NCI-H1417 treated with DMSO at 0.1 percent for 48 hours (cell line): ENCODE data around the gene PDE4D.

Source experiments
- DNase-seq: peaks from one replicate; lab custom pipeline; 2025; lab: John Stamatoyannopoulos, UW

Gene PDE4D

GRCh38 chr5:59893429-59894227 is at the start of gene PDE4D:
Gene PDE4D (minus strand): TSS chr5:59893726.
- no peak for DNase-seq

- no peak for DNase-seq
Observed at GRCh38 chr5:59937633-59938032, 44.1 kb upstream of the PDE4D start.

DNA sequence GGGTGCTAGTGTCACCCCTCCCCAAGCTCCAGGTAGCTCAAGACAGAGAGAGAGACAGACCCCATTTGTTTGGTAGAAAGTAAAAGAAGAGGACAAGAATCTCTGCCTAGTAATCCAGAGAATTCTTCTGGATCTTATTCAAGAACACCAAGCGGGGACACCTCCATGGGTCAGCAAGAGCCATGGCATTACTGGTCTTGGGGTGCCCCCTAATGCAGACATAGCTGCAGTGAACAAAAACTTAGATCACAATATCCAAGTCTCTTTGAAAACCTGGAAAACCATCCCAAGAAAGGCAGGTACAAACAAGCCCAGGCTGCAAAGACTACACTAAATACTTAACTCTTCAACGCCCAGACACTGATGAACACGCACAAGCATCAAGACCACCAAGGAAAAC is 29.9 kb upstream of the PDE4D start:
- no peak for DNase-seq

DNA sequence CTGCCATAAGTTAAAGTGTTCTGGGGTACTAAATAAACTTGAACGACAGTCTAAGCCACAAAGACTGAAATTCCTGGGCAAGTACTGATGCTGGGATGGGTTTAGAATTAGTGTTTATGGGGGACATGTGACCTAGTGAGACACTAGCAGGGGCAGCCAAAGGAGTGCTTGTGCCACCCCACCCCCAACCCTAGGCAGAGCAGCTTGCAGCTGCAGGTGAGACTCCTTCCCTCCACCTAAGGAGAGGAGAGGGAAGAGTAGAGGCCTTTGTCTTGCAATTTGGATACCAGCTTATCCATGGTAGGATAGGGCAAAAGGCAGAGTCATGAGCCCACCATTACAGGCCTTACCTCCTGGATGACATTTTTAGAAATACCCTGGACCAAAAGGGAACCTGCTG is 28.7 kb upstream of the PDE4D start:
- no peak for DNase-seq

DNA sequence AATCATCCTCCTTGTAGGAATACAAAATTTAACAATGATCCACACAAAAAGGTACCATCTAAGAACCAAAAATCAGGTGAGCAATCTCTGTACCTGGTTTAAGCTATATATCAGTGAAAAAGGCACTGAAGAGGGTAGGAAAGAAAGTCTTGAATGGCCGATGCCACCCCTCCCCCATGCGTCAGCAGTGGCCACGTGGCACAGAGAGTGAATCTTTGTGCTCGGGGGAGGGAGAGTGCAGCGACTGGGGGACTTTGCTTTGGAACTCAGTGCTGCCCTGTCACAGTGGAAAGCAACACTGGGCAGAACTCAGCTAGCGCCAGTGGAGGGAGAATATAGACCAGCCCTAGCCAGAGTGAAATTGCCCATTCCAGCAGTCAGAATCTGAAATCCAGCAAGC is 28.3 kb upstream of the PDE4D start:
- no peak for DNase-seq

DNA sequence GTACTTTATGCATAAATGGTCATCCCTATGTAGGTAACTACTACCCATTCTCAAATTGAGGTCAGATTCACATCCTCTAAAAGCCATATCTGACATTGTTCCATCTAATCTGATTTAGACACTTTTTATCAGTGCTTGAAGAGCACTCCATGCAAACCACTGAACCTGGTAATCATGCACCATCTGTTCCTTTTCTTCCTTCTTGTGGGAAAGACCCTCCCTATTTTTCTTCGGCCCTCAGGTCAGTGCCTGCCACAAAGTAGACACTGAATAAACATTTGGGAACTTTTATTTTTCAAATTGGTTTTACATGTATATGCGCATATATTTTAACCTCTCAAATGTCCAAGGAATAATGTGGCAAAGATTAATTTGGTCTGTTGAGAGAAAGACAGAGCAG is 26.0 kb upstream of the PDE4D start:
- no peak for DNase-seq

DNA sequence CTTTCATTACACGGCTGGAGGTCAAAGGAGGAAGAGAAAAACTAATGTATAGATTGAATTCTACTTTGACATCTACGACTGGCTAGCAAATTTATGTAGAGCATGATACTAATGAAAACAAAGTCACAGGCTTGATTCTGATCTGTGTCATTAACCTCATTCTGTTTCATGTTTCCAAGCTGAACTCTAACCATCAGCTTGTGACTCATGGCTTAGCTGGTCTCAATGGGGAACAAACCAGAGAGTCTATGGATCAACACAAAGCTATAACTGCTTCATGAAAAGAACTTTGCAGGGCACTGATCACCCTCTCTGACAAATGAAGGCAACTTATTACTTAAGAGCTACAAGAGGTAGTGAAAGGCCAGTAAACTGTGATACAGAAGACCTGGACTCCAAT is 23.6 kb upstream of the PDE4D start:
- no peak for DNase-seq

DNA sequence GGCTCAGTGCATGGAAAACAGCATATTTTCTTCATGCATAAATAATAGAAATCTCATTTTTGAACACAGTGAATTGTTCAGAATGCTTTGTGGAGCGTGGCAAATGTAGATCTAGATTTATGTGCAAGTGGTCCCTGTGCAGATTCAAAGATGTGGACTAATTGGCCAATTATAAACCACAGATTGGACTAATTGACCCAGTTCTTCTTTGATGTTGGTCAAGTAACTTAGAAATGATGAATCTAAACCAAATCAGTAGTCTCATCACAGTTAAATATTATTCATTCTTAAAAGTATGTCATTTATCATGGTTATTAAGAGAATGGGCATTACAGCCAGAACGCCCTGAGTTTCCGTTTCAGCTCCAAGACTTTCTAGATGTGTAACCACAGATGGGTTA is 11.7 kb upstream of the PDE4D start:
- DNase-seq = no peak

DNA sequence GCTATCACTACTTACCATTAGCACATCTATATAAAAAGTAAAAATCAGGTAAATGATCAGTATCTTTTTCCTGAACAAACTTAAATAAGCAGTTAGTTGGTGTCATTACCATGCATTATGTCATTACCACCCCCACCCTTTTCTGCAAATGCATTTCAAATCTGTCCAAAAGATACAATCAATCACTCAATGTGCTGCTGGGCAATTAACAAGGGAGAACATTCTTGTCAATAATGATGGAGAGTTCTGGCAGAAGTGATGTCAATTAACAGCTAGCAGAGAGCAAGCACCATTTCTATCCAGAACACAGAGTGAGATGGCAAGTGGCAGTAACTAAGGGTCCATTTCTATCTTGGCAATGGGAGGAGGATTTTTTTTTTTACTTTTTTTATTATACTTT is 3.5 kb upstream of the PDE4D start:
- no peak for DNase-seq

- no peak for DNase-seq
Observed at GRCh38 chr5:59891962-59892643, 1.4 kb downstream of the PDE4D start.

DNA sequence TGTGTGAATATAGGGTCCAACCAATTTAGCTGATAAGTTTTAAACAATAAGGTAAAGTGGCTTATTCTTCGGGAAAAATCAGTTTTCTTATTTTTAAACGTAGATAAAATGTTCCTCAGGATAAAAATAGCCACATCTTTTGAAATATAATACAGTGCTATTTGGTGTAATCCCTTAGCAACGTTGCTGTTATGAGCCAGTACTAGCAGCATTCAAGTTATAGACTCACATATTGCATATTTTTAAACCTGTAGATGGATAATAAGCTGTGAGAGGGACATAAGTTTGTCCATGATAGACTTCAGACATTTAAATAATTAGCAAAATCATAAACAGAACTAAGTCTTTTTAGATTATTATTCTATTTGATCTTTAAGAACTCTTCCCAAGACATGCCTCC is 6.3 kb downstream of the PDE4D start:
- DNase-seq = no peak

DNA sequence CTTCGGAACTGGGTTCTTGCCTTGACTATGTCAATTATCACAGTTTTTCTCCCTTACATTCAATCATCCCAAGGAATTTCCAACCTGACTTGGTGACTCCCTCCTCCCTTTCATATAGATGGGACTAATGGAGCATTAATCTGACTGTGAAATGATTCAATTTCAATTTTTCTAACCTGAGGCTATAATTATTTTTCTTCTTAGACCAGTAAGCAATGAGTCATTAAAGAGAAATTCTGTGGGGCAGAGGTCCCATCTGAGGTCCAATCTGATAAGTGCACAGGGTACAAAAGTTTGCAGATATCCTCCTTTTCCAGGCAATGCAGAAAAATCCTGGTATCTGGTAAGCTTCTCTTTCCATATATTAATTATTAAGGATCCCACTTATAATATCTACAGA is 18.9 kb downstream of the PDE4D start:
- DNase-seq = no peak

- no peak for DNase-seq
Observed at GRCh38 chr5:59873113-59873512, 20.4 kb downstream of the PDE4D start.

DNA sequence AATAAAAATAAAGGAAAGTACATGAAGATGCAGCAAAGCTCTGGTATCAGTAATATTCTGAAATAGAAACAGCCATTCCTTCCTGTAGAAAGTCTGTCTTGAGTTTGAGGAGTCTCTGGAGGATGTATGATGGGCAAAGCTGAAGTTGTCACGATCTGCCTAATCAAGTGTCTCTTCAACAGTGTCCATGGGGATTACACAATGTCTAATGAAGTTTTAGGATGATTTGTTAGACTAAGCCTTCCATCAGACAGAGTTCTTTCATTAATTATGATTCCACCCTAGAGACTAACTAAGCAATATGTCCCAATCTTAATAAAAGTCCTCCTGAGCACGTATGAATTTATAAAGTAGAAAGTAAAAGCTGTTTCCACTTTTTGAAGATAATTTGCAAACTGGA is 26.9 kb downstream of the PDE4D start:
- DNase-seq = no peak

DNA sequence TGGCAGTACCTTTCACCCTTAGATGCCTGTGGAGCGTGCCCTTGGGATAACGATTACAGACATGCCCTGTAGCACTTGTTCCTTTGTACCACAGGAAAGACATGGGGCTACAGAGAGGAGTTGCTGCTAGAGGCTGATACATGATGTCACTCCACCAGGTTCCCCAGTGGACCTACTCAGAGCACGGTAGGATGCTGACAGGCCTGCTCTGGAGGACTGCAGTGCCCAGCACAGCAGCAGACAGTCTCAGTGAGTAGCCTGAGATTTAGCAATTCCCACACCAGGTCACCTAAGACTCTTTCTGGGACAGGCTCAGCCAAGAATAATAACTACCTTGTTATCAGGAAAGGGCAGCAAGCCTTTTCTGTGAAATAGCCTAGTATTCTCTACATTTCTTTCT is 28.8 kb downstream of the PDE4D start:
- no peak for DNase-seq

DNA sequence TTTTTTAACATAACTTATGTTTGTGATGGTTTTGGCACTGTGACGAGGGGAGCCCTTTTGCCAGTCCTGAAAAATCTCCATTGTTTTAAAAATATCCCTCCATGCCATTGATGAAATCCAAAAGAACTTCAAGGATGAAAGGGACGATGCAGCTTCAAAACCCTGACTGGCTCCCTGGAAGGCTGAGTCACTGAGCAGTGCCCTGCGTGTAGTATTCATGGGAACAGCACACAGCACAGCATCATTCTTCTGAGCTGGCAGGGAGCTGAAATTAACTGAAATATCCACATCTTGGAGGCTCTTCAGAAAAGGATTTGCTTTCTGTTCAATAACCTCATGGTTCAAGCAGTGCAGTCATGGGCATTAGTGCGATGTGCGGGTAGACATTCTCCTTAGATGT is 29.7 kb downstream of the PDE4D start:
- DNase-seq = no peak

- DNase-seq = no peak
Observed at GRCh38 chr5:59856358-59856757, 37.2 kb downstream of the PDE4D start.

- no peak for DNase-seq
Observed at GRCh38 chr5:59850766-59851165, 42.8 kb downstream of the PDE4D start.

DNA sequence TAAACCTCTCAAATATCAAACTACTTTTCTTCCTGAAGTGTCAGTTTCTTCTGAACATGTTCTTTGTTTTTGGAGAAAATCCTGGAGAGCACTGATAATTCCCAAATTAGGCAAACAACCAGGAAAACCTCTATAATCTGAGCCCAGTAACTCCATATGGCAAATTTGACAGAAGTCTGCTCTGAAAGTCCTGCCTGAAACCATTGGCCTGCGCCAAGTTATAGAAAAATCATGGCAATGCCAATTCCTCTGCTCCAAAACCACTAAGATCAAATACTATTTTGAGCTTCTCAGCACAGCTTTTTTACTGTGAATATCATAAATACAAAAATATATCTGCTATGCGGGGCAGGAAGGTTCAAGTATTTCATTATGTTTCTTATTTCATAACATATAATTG is 45.9 kb downstream of the PDE4D start:
- DNase-seq = no peak

DNA sequence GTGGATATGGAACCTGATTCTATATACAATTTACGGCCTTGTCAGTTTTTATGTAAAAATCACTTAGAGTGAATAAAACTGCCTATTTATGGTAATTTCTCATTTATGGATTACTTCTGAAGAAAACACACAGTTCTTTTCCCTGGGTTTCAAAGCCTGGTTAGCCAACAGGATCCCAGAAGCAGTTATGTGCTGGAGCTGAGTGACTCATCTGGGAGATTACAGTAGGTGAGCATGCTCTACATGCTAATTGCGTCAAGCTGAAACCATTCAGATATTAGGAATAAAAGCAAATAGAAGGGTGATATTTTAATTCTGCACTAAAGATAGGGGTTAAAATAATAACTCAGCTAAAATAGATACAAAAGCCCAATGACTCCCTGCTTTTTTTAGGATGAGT is 47.8 kb downstream of the PDE4D start:
- no peak for DNase-seq

- DNase-seq = no peak
Observed at GRCh38 chr5:59843511-59844213, 49.9 kb downstream of the PDE4D start.

GRCh38 chr5:59842999-59843398 is 50.5 kb downstream of the PDE4D start:
- DNase-seq = no peak

- no peak for DNase-seq
Observed at GRCh38 chr5:59840200-59840601, 53.3 kb downstream of the PDE4D start.
